Upper lobe of left lung (tissue), 4 donors: ENCODE data around the gene MLF2.

ENCODE experiments used
- EP300 ChIP-seq, 4 donors: sonication (generic); formaldehyde crosslinking; IDR thresholded peaks; one replicate each; pipeline ENCODE4 v1.5.1; 2017; ENCODE audit warnings: antibody characterized with exemption in 4 of 4, control low read depth in 2 of 4
- POLR2A ChIP-seq, 4 donors: fragments of 450-650 bp; IDR thresholded peaks; one replicate each; pipeline ENCODE4 v1.5.1; 2016 to 2017; ENCODE audit warnings: antibody characterized with exemption in 4 of 4, mild to moderate bottlenecking in 2 of 4
- POLR2AphosphoS5 ChIP-seq, 2 donors: sonication (generic); formaldehyde crosslinking; IDR thresholded peaks; one replicate each; pipeline ENCODE4 v1.5.1; 2017; ENCODE audit warnings: antibody characterized with exemption in 2 of 2
- TF ChIP-seq, protein P1 (sequence below), 6 experiments: fragments of 450-650 bp in 4 of 6; fragments of 200-600 bp in 2 of 6; sonication (generic) in 2 of 6; IDR thresholded peaks; one replicate each; pipeline ENCODE4 v1.5.1; 2016 to 2019; ENCODE audit warnings: antibody characterized with exemption in 6 of 6

DNA sequence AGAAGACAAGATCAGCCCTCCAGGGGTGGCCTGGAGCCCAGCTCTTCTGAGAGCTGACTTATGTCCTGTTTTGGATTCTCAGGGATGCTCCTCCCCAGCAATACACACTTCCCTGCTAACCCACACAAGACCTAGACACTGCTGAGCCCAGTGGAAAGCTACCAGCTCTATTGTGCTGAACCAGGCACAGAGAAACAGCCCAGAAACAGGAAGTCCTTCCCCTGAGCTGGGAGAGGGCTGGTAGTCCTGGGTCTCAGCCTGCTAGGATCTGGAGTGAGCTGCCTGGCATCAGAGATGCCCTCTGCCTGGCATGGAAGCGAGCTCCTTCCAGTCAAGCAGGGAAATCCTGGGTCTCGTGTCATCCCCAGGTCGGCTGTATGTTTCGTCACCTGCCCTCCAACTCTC lies 18.2 kb upstream of the MLF2 start:
- no peak for TF ChIP-seq POLR2A (IDR thresholded peaks at IDR 0.05)
- TF ChIP-seq, protein P1, sequence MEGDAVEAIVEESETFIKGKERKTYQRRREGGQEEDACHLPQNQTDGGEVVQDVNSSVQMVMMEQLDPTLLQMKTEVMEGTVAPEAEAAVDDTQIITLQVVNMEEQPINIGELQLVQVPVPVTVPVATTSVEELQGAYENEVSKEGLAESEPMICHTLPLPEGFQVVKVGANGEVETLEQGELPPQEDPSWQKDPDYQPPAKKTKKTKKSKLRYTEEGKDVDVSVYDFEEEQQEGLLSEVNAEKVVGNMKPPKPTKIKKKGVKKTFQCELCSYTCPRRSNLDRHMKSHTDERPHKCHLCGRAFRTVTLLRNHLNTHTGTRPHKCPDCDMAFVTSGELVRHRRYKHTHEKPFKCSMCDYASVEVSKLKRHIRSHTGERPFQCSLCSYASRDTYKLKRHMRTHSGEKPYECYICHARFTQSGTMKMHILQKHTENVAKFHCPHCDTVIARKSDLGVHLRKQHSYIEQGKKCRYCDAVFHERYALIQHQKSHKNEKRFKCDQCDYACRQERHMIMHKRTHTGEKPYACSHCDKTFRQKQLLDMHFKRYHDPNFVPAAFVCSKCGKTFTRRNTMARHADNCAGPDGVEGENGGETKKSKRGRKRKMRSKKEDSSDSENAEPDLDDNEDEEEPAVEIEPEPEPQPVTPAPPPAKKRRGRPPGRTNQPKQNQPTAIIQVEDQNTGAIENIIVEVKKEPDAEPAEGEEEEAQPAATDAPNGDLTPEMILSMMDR (IDR thresholded peaks at IDR 0.05), result no peak
- no peak for TF ChIP-seq POLR2AphosphoS5 (IDR thresholded peaks at IDR 0.05)
- TF ChIP-seq EP300 (IDR thresholded peaks at IDR 0.05), result no peak
